ENCODE measurements around the gene PDGFC. TPM values are rescaled to one million over a fixed set of nuclear protein-coding genes. Genes with fewer than 3 reads are reported as not detected.

The PDGFC gene
- polyA plus RNA-seq, 1 donor from 2014 or later, result 3.8 TPM

DNA sequence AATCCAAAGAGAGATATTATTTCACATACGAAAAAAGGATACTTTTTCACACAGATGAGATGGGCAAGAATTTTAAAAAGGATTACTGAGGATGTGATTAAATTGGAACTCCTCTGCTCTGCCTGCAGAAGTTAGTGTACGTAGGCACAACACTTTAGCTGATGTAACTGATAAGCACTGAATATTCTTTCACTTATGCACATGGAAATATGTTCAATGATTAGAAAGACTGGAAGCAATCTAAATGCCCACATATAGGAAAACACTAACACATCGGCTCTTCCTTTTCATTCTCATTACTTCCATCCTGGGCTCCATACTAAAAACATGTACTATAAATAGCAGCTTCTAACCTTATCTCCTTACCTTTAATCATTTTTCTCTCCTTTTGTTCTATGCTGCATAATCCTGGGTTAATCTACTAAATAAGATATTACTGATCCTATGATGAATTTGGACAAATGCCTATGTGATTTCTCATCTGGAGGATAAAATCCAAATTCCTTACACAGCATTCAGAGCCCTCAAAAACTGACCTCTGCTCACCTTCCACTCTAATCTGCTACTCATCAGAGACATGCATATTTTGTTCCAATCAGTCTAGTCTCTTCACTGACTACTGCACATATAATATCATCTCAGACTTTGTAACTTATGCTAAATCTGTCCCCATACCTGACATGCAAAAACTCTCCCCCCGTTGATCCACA, 197.8 kb downstream of the PDGFC start:
- Histone ChIP-seq H4K20me1 (ENCODE audit: insufficient read depth) (no peaks in the 10 kb centered on the region), H3K9me3 (ENCODE audit: low read length) (no peaks in the 10 kb centered on the region), H2AFZ (ENCODE audit: low read depth, low read length) (no peak overlapping the region), H3K9ac (ENCODE audit: low read length) (no peak overlapping the region), H3K79me2 (replicated peaks; ENCODE audit: insufficient read depth, low read length) (no peaks in the 10 kb centered on the region), H3K27ac (ENCODE audit: low read length) (no peak overlapping the region), H3K9me2 (ENCODE audit: insufficient read depth, low read length) (no peaks in the 10 kb centered on the region), H3F3A (ENCODE audit: insufficient read depth, low read length, poor library complexity, severe bottlenecking) (no peaks in the 10 kb centered on the region), H3K36me3 (ENCODE audit: insufficient read depth, low read length) (no peaks in the 10 kb centered on the region), H3K27me3 (ENCODE audit: insufficient read depth, low read depth, low read length) (no peaks in the 10 kb centered on the region), H3K4me3 (ENCODE audit: low read length) (no peak overlapping the region), H3K4me2 (ENCODE audit: low read length) (no peak overlapping the region)
- TF ChIP-seq POLR2AphosphoS5 (IDR thresholded peaks at IDR 0.05) (no peak), MXI1 (conservative IDR thresholded peaks at IDR 0.05; ENCODE audit: poor library complexity, severe bottlenecking) (no peak), SMC3 (conservative IDR thresholded peaks at IDR 0.05; ENCODE audit: poor library complexity) (no peak), CTCF (IDR thresholded peaks at IDR 0.05; ENCODE audit: poor library complexity, severe bottlenecking) (no peak), EP300 (conservative IDR thresholded peaks at IDR 0.05; ENCODE audit: poor library complexity, severe bottlenecking) (no peak), EZH2 (IDR thresholded peaks at IDR 0.05; ENCODE audit: borderline replicate concordance, insufficient read depth, low read length, poor library complexity, severe bottlenecking) (no peak)
- TF ChIP-seq, protein P1, sequence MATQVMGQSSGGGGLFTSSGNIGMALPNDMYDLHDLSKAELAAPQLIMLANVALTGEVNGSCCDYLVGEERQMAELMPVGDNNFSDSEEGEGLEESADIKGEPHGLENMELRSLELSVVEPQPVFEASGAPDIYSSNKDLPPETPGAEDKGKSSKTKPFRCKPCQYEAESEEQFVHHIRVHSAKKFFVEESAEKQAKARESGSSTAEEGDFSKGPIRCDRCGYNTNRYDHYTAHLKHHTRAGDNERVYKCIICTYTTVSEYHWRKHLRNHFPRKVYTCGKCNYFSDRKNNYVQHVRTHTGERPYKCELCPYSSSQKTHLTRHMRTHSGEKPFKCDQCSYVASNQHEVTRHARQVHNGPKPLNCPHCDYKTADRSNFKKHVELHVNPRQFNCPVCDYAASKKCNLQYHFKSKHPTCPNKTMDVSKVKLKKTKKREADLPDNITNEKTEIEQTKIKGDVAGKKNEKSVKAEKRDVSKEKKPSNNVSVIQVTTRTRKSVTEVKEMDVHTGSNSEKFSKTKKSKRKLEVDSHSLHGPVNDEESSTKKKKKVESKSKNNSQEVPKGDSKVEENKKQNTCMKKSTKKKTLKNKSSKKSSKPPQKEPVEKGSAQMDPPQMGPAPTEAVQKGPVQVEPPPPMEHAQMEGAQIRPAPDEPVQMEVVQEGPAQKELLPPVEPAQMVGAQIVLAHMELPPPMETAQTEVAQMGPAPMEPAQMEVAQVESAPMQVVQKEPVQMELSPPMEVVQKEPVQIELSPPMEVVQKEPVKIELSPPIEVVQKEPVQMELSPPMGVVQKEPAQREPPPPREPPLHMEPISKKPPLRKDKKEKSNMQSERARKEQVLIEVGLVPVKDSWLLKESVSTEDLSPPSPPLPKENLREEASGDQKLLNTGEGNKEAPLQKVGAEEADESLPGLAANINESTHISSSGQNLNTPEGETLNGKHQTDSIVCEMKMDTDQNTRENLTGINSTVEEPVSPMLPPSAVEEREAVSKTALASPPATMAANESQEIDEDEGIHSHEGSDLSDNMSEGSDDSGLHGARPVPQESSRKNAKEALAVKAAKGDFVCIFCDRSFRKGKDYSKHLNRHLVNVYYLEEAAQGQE (IDR thresholded peaks at IDR 0.05; ENCODE audit: borderline replicate concordance), result no peak

GRCh38 chr4:156771171-156771837, 200.3 kb downstream of the PDGFC start:
- H3K4me3 ChIP-seq (ENCODE audit: low read length), result peak overlapping the region; percentile 31

More at GRCh38 chr4:156771171-156771837, 200.3 kb downstream of the PDGFC start:
- no peaks in the 10 kb centered on the region for H4K20me1 ChIP-seq (ENCODE audit: insufficient read depth)
- no peaks in the 10 kb centered on the region for H3K9me3 ChIP-seq (ENCODE audit: low read length)
- no peaks in the 10 kb centered on the region for H3K79me2 ChIP-seq (replicated peaks; ENCODE audit: insufficient read depth, low read length)
- H3K27me3 ChIP-seq (ENCODE audit: insufficient read depth, low read depth, low read length), result no peaks in the 10 kb centered on the region
- no peaks in the 10 kb centered on the region for H3K9me2 ChIP-seq (ENCODE audit: insufficient read depth, low read length)
- H3K36me3 ChIP-seq (ENCODE audit: insufficient read depth, low read length), result no peaks in the 10 kb centered on the region
- no peak overlapping the region for H3K9ac ChIP-seq (ENCODE audit: low read length)
- peak overlapping the region; percentile 24 for H3K4me2 ChIP-seq (ENCODE audit: low read length)
- no peak overlapping the region for H2AFZ ChIP-seq (ENCODE audit: low read depth, low read length)
- TF ChIP-seq EZH2 (IDR thresholded peaks at IDR 0.05; ENCODE audit: borderline replicate concordance, insufficient read depth, low read length, poor library complexity, severe bottlenecking) (no peak), MXI1 (conservative IDR thresholded peaks at IDR 0.05; ENCODE audit: poor library complexity, severe bottlenecking) (no peak), TAF1 (IDR thresholded peaks at IDR 0.05; ENCODE audit: low read depth) (no peak), RAD21 (conservative IDR thresholded peaks at IDR 0.05) (no peak), SMC3 (conservative IDR thresholded peaks at IDR 0.05; ENCODE audit: poor library complexity) (no peak), EP300 (conservative IDR thresholded peaks at IDR 0.05; ENCODE audit: poor library complexity, severe bottlenecking) (no peak), POLR2AphosphoS5 (IDR thresholded peaks at IDR 0.05) (no peak), CTCF (IDR thresholded peaks at IDR 0.05; ENCODE audit: poor library complexity, severe bottlenecking) (no peak)
- TF ChIP-seq, protein P1 (IDR thresholded peaks at IDR 0.05; ENCODE audit: borderline replicate concordance), result no peak
- H3F3A ChIP-seq (ENCODE audit: insufficient read depth, low read length, poor library complexity, severe bottlenecking), result no peaks in the 10 kb centered on the region
- peak overlapping the region; percentile 13 for H3K27ac ChIP-seq (ENCODE audit: low read length)
